HEK293 (cell line): Measurements from ENCODE around the gene MCAM.

ENCODE experiments used
- CTCF ChIA-PET: fragments of 350-600 bp; formaldehyde crosslinking; extraction: SDS; loops from one replicate; lab custom pipeline; 2021; ENCODE audit warnings: antibody characterized with exemption; lab: Yijun Ruan, JAX
- POLR2A ChIA-PET: fragments of 300-600 bp; formaldehyde crosslinking; extraction: SDS; loops from one replicate; lab custom pipeline; 2020; ENCODE audit warnings: antibody characterized with exemption, inconsistent platforms; lab: Yijun Ruan, JAX
- H3K27ac ChIP-seq: fragments of 200-500 bp; sonication (Bioruptor generic); 2 replicates; pipeline ENCODE4 v1.5.1; 2014; ENCODE audit warnings: low read depth, low read length, control low read depth, inconsistent platforms; ENCODE audit errors: extremely low read depth
- H3K36me3 ChIP-seq, 2 experiments: fragments of 200-500 bp in 1 of 2; sonication (Bioruptor generic) in 1 of 2; 1 replicate in 1 of 2; 2 replicates in 1 of 2; pipeline ENCODE4 v1.5.1; 2014 to 2017; ENCODE audit warnings: inconsistent platforms in 2 of 2, low read length in 2 of 2; ENCODE audit not compliant: control insufficient read depth in 2 of 2, insufficient read depth in 1 of 2
- H3K4me1 ChIP-seq: fragments of 200-500 bp; sonication (Bioruptor generic); 2 replicates; pipeline ENCODE4 v1.5.1; 2014; ENCODE audit warnings: mild to moderate bottlenecking, low read length, inconsistent platforms; ENCODE audit not compliant: control insufficient read depth, insufficient read depth
- H3K4me3 ChIP-seq: 2 replicates; pipeline ENCODE4 v1.5.1; 2011; ENCODE audit warnings: low read depth, mild to moderate bottlenecking, control low read depth, low read length, moderate library complexity
- H3K9me3 ChIP-seq: fragments of 200-500 bp; sonication (Bioruptor generic); 2 replicates; pipeline ENCODE4 v1.5.1; 2014; ENCODE audit warnings: low read depth, low read length, inconsistent platforms; ENCODE audit not compliant: control insufficient read depth, insufficient read depth
- KLF10 ChIP-seq: fragments of 450-650 bp; IDR thresholded peaks from 2 replicates; pipeline ENCODE4 v1.5.1; 2018; ENCODE audit warnings: missing biosample characterization, mild to moderate bottlenecking, missing genetic modification characterization
- PRDM2 ChIP-seq: fragments of 450-650 bp; formaldehyde crosslinking; IDR thresholded peaks from 2 replicates; pipeline ENCODE4 v1.5.1; 2016; ENCODE audit warnings: missing biosample characterization, missing genetic modification characterization, borderline replicate concordance
- SCRT1 ChIP-seq: fragments of 450-650 bp; formaldehyde crosslinking; IDR thresholded peaks from 2 replicates; pipeline ENCODE4 v1.5.1; 2016; ENCODE audit warnings: missing biosample characterization, missing genetic modification characterization, borderline replicate concordance
- ZBTB44 ChIP-seq: fragments of 450-650 bp; IDR thresholded peaks from 2 replicates; pipeline ENCODE4 v1.5.1; 2018; ENCODE audit warnings: missing biosample characterization, mild to moderate bottlenecking, missing genetic modification characterization
- ZFP69B ChIP-seq: fragments of 450-650 bp; formaldehyde crosslinking; IDR thresholded peaks from 2 replicates; pipeline ENCODE4 v1.5.1; 2016; ENCODE audit warnings: missing biosample characterization, missing genetic modification characterization
- ZNF138 ChIP-seq: fragments of 450-650 bp; formaldehyde crosslinking; IDR thresholded peaks from 2 replicates; pipeline ENCODE4 v1.5.1; 2016; ENCODE audit warnings: missing biosample characterization, missing genetic modification characterization, borderline replicate concordance
- ZNF223 ChIP-seq: fragments of 450-650 bp; formaldehyde crosslinking; IDR thresholded peaks from 2 replicates; pipeline ENCODE4 v1.5.1; 2016; ENCODE audit warnings: missing biosample characterization, missing genetic modification characterization
- ZNF24 ChIP-seq: fragments of 450-650 bp; formaldehyde crosslinking; IDR thresholded peaks from 2 replicates; pipeline ENCODE4 v1.5.1; 2016; ENCODE audit warnings: missing biosample characterization, missing genetic modification characterization
- ZNF248 ChIP-seq: fragments of 450-650 bp; formaldehyde crosslinking; IDR thresholded peaks from 2 replicates; pipeline ENCODE4 v1.5.1; 2017; ENCODE audit warnings: missing biosample characterization, missing genetic modification characterization
- ZNF521 ChIP-seq: fragments of 450-650 bp; formaldehyde crosslinking; IDR thresholded peaks from 2 replicates; pipeline ENCODE4 v1.5.1; 2017; ENCODE audit warnings: missing biosample characterization, mild to moderate bottlenecking, missing genetic modification characterization
- ZNF558 ChIP-seq: fragments of 450-650 bp; formaldehyde crosslinking; IDR thresholded peaks from 2 replicates; pipeline ENCODE4 v1.5.1; 2016; ENCODE audit warnings: missing biosample characterization, missing genetic modification characterization
- TF ChIP-seq, protein P1 (sequence below): fragments of 450-650 bp; formaldehyde crosslinking; IDR thresholded peaks from 2 replicates; pipeline ENCODE4 v1.5.1; 2016; ENCODE audit warnings: missing biosample characterization, missing genetic modification characterization
- TF ChIP-seq, protein P2 (sequence below): fragments of 450-650 bp; formaldehyde crosslinking; IDR thresholded peaks from 2 replicates; pipeline ENCODE4 v1.5.1; 2016; ENCODE audit warnings: missing biosample characterization, missing genetic modification characterization
- TF ChIP-seq, protein P3 (sequence below): fragments of 450-650 bp; formaldehyde crosslinking; IDR thresholded peaks from 2 replicates; pipeline ENCODE4 v1.5.1; 2016; ENCODE audit warnings: missing biosample characterization, missing genetic modification characterization
- TF ChIP-seq, protein P4 (sequence below): fragments of 450-650 bp; formaldehyde crosslinking; IDR thresholded peaks from 2 replicates; pipeline ENCODE4 v1.5.1; 2016; ENCODE audit warnings: missing biosample characterization, missing genetic modification characterization, borderline replicate concordance
- TF ChIP-seq, protein P5 (sequence below): fragments of 450-650 bp; formaldehyde crosslinking; IDR thresholded peaks from 2 replicates; pipeline ENCODE4 v1.5.1; 2017; ENCODE audit warnings: missing biosample characterization, missing genetic modification characterization

The MCAM gene

GRCh38 chr11:119285431-119285830, 31.5 kb downstream of the MCAM start (continued):
- TF ChIP-seq ZNF558 (tag by site-specific recombination) (no peak), ZNF138 (tag by site-specific recombination) (no peak), ZNF24 (tag by site-specific recombination) (no peak), PRDM2 (no peak)
- TF ChIP-seq, all 188 proteins: peak for 0

DNA sequence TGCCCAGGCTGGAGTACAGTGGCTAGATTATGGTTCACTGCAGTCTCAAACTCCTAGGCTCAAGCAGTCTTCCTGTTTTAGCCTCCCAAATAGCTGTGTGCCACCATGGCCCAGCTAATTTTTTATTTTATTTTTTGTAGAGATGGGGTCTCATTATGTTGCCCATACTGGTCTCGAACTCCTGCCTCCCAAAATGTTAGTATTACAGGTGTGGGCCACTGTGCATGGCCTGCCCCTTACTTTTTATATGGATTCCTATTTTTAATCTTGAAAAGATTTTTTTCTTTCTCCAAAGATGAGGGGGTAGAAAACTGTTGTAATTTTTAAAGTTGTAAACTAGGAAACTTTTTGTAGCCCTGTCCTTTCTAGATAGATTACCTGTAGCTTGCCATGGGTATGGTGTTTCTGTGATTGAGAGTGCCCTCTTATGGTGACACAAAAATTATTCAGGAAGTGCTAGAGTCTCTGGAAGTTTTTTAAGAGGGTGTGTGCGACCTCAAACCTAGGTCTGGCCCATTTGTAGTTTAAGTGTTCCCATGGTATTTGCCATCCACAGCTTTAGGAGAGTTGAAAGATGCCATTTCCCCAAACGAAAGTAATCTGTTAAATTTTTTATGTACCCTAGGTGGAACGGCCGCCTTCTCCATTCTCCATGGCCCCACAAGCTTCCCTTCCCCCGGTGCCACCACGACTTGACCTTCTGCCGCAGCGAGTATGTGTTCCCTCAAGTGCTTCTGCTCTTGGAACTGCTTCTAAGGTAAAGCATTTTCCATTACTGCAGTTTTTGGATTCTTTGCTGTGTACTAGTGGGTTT, 32.4 kb downstream of the MCAM start:
- no peaks in the 10 kb centered on the region for H3K4me1 ChIP-seq
- no peaks in the 10 kb centered on the region for H3K9me3 ChIP-seq
- no peak overlapping the region for H3K4me3 ChIP-seq
- H3K27ac ChIP-seq, result no peak overlapping the region
- peaks cover 4 to 37% of the 10 kb centered on the region in 2 experiments; a peak in 2 of 3 replicates for H3K36me3 ChIP-seq
- POLR2A ChIA-PET, result interaction anchor here (2.0 kb wide), 1 partner anchor 78 kb away, joined by 7 read pairs; the partner anchor contains the start of gene CBL
- CTCF ChIA-PET, result interaction anchor here (0.7 to 2.1 kb wide), 21 partner anchors 8 to 1044 kb away, joined by 3 to 9 read pairs (median 3); partner anchors contain the start of genes CBL, MCAM and VPS11
- TF ChIP-seq, protein P1, sequence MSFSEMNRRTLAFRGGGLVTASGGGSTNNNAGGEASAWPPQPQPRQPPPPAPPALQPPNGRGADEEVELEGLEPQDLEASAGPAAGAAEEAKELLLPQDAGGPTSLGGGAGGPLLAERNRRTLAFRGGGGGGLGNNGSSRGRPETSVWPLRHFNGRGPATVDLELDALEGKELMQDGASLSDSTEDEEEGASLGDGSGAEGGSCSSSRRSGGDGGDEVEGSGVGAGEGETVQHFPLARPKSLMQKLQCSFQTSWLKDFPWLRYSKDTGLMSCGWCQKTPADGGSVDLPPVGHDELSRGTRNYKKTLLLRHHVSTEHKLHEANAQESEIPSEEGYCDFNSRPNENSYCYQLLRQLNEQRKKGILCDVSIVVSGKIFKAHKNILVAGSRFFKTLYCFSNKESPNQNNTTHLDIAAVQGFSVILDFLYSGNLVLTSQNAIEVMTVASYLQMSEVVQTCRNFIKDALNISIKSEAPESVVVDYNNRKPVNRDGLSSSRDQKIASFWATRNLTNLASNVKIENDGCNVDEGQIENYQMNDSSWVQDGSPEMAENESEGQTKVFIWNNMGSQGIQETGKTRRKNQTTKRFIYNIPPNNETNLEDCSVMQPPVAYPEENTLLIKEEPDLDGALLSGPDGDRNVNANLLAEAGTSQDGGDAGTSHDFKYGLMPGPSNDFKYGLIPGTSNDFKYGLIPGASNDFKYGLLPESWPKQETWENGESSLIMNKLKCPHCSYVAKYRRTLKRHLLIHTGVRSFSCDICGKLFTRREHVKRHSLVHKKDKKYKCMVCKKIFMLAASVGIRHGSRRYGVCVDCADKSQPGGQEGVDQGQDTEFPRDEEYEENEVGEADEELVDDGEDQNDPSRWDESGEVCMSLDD, result no peak
- TF ChIP-seq SCRT1 (tag by site-specific recombination) (0 out of 2 replicates have a peak, but pooled peaks have one; percentile 33), ZFP69B (tag by site-specific recombination) (no peak), ZBTB44 (no peak), KLF10 (tag by site-specific recombination) (no peak), ZNF248 (tag by site-specific recombination) (no peak), ZNF223 (tag by site-specific recombination) (no peak), ZNF521 (tag by site-specific recombination) (no peak)
- TF ChIP-seq, protein P2, sequence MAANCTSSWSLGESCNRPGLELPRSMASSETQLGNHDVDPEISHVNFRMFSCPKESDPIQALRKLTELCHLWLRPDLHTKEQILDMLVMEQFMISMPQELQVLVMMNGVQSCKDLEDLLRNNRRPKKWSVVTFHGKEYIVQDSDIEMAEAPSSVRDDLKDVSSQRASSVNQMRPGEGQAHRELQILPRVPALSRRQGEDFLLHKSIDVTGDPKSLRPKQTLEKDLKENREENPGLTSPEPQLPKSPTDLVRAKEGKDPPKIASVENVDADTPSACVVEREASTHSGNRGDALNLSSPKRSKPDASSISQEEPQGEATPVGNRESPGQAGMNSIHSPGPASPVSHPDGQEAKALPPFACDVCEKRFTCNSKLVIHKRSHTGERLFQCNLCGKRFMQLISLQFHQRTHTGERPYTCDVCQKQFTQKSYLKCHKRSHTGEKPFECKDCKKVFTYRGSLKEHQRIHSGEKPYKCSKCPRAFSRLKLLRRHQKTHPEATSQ (tag by site-specific recombination), result no peak
- TF ChIP-seq, protein P3, sequence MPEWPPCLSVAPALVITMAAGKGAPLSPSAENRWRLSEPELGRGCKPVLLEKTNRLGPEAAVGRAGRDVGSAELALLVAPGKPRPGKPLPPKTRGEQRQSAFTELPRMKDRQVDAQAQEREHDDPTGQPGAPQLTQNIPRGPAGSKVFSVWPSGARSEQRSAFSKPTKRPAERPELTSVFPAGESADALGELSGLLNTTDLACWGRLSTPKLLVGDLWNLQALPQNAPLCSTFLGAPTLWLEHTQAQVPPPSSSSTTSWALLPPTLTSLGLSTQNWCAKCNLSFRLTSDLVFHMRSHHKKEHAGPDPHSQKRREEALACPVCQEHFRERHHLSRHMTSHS (tag by site-specific recombination), result no peak
- TF ChIP-seq, protein P4, sequence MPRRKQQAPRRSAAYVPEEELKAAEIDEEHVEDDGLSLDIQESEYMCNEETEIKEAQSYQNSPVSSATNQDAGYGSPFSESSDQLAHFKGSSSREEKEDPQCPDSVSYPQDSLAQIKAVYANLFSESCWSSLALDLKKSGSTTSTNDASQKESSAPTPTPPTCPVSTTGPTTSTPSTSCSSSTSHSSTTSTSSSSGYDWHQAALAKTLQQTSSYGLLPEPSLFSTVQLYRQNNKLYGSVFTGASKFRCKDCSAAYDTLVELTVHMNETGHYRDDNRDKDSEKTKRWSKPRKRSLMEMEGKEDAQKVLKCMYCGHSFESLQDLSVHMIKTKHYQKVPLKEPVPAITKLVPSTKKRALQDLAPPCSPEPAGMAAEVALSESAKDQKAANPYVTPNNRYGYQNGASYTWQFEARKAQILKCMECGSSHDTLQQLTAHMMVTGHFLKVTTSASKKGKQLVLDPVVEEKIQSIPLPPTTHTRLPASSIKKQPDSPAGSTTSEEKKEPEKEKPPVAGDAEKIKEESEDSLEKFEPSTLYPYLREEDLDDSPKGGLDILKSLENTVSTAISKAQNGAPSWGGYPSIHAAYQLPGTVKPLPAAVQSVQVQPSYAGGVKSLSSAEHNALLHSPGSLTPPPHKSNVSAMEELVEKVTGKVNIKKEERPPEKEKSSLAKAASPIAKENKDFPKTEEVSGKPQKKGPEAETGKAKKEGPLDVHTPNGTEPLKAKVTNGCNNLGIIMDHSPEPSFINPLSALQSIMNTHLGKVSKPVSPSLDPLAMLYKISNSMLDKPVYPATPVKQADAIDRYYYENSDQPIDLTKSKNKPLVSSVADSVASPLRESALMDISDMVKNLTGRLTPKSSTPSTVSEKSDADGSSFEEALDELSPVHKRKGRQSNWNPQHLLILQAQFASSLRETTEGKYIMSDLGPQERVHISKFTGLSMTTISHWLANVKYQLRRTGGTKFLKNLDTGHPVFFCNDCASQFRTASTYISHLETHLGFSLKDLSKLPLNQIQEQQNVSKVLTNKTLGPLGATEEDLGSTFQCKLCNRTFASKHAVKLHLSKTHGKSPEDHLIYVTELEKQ, result no peak
- TF ChIP-seq, protein P5, sequence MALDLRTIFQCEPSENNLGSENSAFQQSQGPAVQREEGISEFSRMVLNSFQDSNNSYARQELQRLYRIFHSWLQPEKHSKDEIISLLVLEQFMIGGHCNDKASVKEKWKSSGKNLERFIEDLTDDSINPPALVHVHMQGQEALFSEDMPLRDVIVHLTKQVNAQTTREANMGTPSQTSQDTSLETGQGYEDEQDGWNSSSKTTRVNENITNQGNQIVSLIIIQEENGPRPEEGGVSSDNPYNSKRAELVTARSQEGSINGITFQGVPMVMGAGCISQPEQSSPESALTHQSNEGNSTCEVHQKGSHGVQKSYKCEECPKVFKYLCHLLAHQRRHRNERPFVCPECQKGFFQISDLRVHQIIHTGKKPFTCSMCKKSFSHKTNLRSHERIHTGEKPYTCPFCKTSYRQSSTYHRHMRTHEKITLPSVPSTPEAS (tag by site-specific recombination), result no peak
